NCI-H2196 (cell line): ENCODE data around the gene CD81.

Experiments used
- DNase-seq: peaks from one replicate; lab custom pipeline; 2025; ENCODE audit not compliant: unreplicated experiment; lab: John Stamatoyannopoulos, UW

CD81 gene

GRCh38 chr11:2375964-2376551 is 1.1 kb upstream of the CD81 start:
- no peak for DNase-seq

- peak; percentile 48 for DNase-seq
Observed at GRCh38 chr11:2377511-2378443, 667 bp downstream of the CD81 start.

GRCh38 chr11:2378527-2379210 is 1.6 kb downstream of the CD81 start:
- DNase-seq: no peak

- no peak for DNase-seq
Observed at GRCh38 chr11:2379466-2380174, 2.5 kb downstream of the CD81 start.

- no peak for DNase-seq
Observed at GRCh38 chr11:2380396-2380795, 3.3 kb downstream of the CD81 start.

GRCh38 chr11:2380807-2381350 is 3.8 kb downstream of the CD81 start:
- no peak for DNase-seq

- DNase-seq: no peak
Observed at GRCh38 chr11:2381494-2382128, 4.5 kb downstream of the CD81 start.

GRCh38 chr11:2382129-2382517 is 5.0 kb downstream of the CD81 start:
- no peak for DNase-seq

GRCh38 chr11:2382936-2383851 is 6.1 kb downstream of the CD81 start:
- DNase-seq: no peak

GRCh38 chr11:2383852-2384804 is 7.0 kb downstream of the CD81 start:
- DNase-seq: no peak

- no peak for DNase-seq
Observed at GRCh38 chr11:2385156-2386151, 8.3 kb downstream of the CD81 start.

- DNase-seq: no peak
Observed at GRCh38 chr11:2386591-2386990, 9.5 kb downstream of the CD81 start.

GRCh38 chr11:2387266-2387987 is 10.3 kb downstream of the CD81 start:
- DNase-seq: peak; percentile 60

GRCh38 chr11:2388431-2389376 is 11.6 kb downstream of the CD81 start:
- no peak for DNase-seq

- peak; percentile 19 for DNase-seq
Observed at GRCh38 chr11:2389377-2390026, 12.4 kb downstream of the CD81 start.
